ENCODE results near the gene ERGIC2.

The ERGIC2 gene

DNA sequence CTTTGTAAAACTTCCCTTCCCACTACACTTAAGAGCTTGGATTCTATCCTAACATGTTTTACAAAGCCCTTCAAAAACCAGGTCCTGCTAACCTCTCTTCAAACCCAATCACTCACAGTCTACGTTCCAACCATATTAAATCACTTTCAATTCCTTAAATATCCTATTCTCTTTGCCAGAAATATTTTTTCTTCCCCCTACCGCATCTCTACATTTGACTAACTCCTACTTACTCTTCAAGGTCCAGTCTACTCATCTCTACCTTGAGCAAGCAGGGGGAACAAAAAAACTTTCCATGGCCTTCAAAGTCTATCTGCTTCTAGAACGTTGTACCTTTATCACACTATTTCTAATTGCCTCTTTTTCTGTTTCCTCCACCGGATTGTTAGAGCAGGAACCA is 6.1 kb downstream of the ERGIC2 start:
- no peak for DNase-seq
- no peak for ATAC-seq

DNA sequence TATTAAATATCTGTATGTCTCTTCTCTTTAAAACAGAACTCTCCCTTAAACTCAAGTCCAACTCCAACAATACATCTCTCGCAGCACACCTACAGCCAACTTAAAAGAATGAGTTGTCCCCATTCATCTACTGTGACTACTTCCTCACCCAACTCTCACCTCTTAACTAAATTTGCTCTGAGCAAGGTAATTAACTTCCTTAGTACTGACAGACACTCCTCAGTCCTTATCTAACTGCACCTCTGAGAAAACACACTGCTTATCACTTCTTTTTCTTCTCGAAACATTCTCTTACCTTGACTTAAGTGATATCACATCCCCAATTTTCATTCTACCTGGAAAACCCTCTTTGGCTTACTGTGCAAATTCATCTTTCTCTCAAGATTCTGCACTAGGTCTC is 7.0 kb downstream of the ERGIC2 start:
- DNase-seq = no peak
- ATAC-seq = no peak

DNA sequence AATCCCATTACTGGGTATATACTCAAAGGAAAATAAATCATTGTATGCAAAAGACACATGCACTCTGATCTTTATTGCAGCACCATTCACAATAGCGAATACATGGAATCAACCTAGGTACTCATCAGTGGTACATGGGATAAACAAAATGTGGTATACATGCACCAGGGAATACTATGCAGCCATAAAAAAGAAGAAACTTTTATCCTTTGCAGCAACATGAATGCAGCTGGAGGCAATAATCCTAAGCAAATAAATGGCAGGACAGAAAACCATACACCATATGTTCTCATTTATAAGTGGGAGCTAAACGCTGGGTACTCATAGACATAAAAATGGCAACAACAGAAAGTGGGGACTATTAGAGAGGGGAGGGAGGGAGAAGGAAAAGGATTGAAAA is 15.9 kb downstream of the ERGIC2 start:
- no peak for DNase-seq
- no peak for ATAC-seq

DNA sequence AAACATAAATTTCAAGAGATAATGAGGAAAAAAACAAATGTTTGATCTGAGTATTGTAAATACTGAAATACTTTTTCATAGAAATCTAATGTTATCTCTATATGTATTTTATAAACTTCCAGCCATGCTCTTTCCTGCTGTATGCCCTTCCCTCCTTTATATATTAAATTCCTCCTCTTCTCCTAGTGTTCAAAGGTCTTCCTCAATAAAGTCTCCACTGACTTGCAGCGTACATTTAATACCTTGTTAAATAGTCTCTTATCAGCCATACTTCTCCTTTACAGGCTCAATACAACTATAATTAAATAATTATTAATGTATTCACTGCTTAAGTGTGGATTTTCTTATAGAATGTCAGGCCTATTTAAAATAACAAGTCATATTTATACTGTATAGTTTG is 26.0 kb downstream of the ERGIC2 start:
- DNase-seq (no peak), ATAC-seq (no peak)

DNA sequence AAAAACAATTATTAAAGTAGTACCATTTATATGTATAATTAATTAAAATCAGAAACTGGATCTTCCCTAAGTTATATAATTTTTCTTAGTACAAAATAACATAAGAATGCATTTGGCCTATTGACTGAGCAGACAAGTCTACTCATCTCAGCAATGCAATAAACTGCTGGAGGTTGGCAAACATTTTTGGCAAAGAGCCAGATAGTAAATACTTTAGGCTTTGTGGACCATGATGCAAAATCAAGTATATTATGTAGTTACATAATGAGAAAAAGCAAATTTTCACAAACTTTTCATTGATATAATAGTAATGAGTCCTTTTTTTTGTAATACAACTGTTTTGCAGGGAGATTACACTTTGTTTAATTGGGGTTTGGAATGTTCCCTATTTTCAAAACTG is 30.9 kb downstream of the ERGIC2 start:
- DNase-seq (no peak), ATAC-seq (no peak)

DNA sequence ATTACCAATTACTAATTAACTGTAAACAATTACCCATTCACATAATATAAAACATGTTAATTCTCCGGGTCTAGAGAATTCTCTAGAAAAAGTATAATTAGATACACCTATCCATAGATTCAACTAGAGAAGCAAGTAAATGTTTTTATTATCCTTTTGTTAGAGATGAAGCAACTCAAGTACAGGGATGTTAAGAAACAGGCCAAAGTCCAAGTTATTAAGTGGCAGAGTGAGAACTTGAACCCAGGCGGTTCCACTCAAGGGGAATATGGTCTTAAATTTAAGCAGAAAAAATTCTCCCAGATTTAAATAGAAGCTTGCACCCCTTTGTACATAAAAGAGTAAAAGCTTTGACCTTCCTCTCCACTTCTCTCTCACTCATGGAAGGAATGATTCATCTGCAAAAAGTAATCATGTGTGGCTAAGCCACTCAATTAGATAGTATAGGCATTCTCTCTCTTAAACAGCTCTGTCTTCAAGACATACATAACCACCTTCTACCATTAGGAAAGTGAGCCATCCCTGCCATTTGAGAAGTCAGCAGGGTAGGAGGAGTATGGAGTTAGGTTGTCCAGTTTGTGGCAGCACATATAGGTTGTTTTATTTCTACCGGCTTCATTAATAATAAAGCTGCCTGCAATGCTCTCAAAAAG is 34.1 kb downstream of the ERGIC2 start:
- DNase-seq = no peak

DNA sequence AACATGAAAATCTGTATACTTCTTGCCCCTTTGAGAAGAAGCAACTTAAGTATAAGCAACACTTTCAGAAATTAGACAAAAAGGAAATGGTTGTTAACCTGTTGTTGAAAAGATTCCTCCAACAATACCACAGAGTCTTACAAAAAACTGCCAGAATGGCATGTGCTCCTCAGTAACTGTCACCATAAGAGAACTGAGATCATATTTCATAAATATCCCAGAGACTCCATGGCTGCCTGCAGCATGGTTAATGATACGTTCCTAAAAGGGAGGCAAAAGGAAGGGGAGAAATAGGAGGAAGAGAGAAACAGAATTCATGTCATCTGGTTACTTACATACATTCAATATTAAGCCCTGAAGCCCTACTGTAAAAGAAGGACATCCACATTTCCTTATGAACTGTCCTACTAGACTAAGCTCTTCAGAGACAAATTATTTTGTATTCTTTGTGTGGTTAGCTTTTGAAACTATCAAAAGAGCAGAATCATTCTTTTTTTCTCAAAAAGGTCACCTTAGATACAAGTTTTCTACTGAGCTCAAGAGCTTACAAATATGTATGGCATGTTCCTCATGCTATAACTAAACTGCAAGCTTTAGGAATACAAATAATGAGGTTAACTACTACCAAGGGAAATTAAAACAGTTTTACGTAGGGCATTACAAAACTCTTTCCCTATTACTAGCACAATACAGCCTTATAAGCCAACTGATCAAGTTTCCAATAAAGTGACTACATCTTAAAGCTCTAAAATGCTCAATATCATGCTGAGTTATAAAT is 37.8 kb downstream of the ERGIC2 start:
- ATAC-seq = no peak
- DNase-seq = no peak

More for the DNA sequence above, 34.1 kb downstream of the ERGIC2 start:
- ATAC-seq = peak; percentile 99

DNA sequence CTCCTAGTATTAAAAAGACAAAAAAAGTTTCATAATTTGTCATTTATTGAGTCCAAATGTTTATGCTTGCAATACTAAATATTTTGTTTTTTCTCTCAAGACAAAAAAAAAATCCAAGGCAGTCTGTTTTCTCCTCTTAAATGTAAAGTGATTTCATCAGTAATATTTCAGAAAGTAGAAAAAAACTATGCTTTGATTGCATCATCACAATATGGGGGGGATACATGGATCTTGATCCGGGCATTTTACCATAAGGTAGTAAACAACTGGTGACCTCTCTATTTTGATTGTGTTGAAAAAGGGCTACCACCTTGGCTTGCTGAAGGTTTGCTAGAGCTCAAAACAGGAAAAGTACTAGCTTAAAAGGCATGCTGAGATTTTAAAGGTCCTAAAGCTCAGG is 43.6 kb downstream of the ERGIC2 start:
- ATAC-seq (no peak), DNase-seq (no peak)

DNA sequence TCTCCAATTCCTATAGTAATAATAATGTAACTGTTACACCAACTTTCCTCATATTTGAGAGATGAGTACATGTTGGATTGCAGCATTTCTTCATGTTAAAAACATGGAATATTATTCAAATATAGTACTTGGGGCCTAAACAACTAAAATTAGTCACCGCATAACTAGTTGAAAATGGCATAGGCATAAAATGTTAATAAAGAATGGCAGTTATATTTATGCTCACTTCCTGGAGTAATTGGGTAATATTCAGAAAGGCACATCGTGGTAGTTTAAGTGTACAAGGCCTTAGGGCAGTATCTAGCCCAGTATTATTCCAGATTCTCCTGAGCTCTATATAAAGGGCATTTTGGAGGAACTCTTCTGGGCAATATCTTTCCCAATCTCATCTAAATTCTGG is 46.0 kb downstream of the ERGIC2 start:
- DNase-seq = no peak
- no peak for ATAC-seq

DNA sequence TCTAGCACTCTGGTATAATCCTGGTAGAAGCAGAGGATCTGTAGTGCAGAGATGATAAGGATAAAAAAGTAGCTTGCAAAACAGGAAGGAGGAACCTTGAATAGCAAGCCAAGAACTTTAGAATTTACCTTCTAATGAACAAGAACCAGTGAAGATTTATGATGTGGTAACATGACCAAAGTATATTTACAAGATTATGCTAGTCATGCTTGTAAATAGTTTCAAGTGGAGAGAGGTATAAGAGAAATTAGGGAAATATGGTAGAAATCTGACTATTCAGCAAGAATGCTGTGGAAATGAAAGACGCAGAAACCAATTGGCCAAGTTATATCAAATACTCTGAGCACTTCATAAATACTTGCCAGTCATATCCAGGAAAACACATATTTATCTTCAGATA is 47.8 kb downstream of the ERGIC2 start:
- no peak for ATAC-seq
- no peak for DNase-seq

DNA sequence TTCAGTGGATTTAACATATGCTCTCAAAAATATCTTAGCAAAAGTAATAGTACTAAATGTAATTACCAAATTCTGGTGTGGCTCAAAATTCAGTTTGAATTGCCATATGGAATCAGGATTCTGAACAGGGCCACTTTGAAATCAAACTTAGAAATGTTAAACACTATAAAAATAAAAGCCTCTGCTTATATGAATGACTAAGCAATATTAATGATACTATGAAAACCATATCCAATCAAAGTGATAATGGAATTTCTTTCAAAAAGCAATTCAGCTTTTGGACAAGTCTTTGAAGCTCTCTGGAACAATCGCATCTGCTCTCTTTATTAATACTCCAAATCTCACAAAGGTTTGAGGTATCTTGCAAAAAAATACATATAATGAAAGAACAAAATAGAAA is 51.6 kb downstream of the ERGIC2 start:
- no peak for ATAC-seq
- DNase-seq = no peak

DNA sequence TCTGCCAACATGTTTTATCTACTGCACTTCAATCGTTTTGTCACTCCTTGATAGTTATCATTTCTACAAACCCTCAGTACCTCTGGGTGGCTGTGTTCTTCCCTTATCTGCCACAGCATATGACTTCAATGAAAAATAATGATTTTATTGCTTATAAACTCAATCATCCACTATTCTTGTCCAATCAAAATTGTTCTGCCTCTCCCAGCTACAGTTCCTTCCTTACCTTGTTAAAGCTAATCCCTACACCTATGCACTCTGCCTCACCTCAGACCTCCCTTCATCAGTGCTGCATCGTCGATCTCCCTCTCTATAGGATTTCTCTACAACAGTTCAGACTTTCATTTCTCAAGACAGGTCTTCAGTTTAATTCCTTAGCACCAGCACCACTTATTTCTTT is 58.8 kb downstream of the ERGIC2 start:
- ATAC-seq (no peak), DNase-seq (no peak)

DNA sequence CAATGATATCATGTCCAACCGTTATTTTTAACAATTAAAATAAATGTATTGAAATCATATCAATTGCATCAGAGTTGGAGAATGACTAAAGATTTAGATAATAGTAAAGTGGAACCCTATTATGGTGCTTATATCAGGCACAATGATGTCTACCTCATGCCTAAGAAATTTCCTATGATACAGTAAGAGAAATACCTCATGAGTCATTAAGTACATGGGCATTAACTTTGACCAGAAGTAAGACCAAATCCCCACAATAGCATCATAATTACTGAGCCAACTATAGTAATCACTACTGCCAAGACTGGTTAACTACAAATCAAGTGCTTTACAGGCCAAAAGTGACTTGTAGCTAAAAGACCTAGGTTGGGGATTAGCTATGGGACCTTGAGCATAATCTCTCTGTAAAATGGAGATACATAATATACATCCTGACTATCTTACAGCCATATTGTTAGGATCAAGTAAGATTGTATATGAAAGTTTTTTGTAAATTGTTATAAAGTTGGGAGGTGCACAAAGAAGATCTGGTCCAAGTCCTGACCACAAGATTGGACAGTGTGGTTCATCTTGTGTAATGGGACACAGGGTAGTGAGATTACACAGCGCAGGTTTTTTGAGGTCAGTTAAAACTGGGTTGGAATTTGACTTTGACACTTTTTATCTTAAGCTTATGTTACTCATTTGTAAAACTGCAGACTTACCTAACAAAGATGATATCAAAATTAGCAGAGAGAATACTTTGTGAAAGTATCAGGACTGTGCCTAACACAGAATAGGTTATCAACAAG is 60.5 kb downstream of the ERGIC2 start:
- ATAC-seq (no peak), DNase-seq (no peak)

DNA sequence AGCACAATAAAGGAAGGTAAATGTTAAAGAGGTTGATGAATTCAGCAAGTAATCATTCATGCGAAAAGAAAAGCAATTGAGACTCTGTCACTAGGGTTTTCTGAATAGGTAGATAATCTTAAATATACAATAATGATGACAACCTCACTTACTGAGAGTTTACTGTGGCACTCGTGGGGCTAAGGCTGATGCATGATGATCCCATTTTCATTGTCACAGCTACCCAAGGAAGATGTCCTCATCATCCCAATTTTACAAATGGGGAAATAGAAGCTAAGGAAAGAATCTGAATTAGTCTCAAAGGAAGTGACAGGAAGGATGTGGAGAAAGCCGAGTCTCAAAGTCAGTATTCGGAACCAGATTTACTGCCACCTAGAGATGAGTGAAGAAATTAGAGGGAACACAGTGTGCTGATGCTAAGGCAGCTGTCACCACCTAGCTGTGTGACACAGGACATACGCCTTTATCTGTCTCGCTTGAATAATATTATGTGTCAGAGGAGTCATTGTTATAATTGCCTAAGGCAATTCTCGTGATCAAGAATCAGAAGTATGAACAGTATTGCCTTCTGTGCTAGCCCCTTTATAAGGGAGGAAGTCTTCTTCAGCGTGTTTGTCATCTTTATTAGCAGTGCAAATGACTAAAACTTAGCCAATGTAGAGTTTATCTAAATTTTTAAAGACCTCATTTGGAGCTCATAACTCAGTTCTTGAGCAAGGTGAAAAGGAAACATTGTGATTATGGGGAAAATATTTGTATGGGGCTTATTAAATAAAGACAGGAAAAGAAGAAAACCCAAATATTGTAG is 63.2 kb downstream of the ERGIC2 start:
- ATAC-seq (peak; percentile 97), DNase-seq (peak; percentile 19)

DNA sequence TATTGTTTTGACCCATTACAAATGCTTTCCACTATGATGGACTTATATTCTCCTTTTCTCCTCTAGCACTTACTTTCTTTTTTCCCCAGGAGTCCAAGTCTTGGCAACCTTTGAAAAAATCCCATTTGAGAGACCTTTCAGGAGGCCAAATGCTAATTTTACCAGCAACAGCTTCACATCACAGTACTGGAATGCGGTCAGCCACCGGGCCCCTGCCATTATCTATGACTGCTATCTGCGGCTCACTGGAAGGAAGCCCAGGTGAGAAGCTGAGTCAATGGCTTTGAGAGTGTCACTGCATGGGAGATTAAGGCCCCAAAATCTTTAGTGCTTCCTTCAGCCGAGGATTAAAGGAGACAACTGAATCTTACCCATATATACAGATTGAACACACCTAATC is 64.2 kb downstream of the ERGIC2 start:
- DNase-seq (no peak), ATAC-seq (no peak)

DNA sequence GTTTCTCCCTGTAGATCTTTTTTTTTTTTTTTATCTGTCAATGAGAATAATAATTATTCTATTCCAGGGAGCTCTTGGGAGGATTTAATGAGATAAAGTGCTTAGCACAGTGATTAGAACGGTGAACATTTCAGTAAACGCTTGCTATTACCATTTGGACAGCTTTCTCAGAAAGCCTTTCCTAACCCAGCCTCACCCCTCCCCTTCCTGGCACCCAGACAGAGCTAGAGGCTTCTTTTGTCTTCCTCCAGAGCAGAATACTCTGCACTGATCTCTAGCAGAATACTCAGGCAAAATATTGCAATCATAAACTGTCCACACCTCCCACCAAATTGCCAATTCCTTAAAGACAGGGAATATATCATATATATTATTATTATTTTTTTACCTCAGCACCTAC is 66.6 kb downstream of the ERGIC2 start:
- no peak for ATAC-seq
- DNase-seq = no peak

DNA sequence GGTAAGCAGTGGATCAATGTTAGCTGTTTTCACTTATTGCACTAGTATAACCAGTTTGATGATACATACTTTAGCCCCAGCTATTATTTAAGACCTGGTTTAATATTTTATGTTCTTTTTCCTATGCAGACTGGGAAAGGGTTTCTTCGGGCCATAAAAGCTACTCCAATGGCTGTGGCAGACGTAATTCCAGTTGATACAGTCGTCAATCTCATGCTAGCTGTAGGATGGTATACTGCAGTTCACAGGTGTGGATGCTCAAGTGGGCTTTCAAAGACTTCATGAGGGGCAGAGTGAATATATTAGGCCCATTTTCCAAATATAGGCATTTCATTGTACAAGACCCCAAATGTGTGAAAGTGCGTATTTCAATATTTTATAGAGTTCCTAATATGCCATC is 70.1 kb downstream of the ERGIC2 start:
- ATAC-seq = no peak
- DNase-seq = no peak

DNA sequence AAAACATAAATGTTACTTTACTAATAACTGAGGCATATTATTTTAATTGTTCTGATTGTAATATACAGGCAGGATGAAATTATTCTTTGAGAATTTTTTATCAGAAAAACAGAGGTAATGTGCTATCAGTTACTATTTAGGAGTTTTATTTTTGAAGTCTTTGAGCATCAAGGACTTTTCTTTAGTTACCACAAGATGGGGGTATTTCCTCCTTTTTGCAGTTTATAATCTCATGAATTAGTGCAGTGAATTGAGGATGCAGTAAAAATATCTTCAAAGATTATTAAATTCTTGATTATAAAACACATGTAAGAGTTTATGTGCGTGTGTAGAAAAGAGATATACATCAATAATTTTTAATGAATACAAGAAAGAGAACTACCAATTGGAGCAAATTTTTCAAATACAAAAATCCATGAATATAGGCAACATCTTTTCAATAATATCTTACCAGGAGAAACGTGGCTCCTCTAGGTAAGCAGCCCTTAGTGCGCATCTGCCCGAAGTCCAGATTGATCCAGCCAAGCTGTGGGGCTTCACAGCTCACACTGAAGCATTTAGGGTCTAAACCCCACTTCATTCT is 71.6 kb downstream of the ERGIC2 start:
- ATAC-seq (no peak), DNase-seq (no peak)

DNA sequence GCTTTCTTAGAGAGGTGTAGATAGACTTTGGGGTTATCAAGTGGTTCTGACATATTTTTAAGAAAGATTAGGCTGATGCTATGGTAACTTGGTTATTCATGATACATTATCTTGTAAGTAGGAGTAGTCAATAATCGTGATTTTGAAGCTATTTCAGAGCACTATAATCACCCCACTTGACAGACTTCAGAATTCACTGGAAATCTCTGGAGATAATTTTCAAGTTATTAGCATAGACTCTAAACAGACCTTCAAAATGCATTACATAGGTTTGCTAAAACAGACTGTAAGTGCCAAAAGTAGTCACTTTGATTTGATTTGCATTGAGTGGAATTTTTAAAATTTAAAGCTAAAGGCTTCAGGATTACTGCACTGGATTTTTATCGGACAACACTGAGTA is 74.3 kb downstream of the ERGIC2 start:
- DNase-seq (no peak), ATAC-seq (no peak)

DNA sequence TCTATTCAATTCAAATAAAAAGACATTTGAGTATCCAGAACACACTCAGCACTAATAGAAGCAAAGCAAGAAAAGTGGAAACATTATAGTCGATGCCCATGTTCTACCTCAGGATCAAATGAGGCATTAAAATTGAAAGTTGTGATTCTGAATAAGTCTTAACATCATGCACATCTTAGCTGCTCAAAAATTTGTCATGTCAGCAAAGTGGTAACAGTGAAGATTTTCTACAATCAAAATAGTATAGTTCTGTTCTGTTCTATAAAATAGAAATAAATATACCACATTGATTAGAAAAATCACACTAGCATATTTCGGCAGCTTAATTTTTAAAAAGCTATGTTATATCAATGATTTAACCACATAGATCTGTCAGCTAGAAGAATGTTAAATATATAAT is 74.7 kb downstream of the ERGIC2 start:
- ATAC-seq = no peak
- no peak for DNase-seq

DNA sequence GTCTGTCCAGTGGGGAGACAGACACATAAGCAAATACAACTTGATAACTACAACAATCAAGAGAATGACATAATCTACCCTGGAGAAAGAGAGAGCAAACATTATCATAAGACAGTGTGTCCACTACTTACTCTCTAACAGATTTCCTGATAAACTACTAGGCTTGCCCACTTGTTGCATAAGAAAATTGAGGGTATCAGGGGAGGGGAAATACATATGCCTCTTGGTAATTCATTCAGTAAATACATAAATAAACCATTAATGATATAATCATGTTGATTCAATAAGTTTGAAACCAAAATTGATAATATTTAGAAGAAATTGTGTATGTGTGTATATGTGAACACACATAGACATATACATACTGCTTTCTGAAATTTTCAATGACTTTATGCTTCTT is 76.6 kb downstream of the ERGIC2 start:
- DNase-seq (no peak), ATAC-seq (no peak)

DNA sequence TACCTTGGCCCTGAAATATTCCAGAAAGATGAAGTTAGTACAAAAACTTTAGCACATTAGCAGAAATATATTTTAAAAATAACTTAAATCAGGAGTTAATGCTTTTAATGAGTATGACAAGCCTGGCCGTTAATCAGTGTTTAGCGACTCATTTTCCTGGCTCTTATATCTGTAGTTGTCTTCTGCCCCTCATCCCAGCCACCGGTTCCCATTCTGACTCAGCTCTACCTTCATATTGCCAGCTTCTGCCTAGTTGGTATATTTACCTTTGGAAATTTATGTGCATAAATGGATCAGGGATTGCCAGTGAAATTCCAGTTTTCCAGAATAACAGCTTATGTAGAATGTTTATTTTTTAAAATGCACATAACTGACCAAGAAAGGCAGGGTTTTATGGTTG is 79.9 kb downstream of the ERGIC2 start:
- ATAC-seq = no peak
- DNase-seq = no peak
